Liver (tissue), 3 donors: ENCODE measurements around the gene TRH.

Source experiments
- ATF3 ChIP-seq: IDR thresholded peaks from 2 replicates; pipeline ENCODE4 v1.6.1; 2016; ENCODE audit warnings: antibody characterized with exemption
- CTCF ChIP-seq: fragments of 150-350 bp; IDR thresholded peaks from 2 replicates; pipeline ENCODE4 v1.5.1; 2017; ENCODE audit warnings: improper control_type of control experiment, low read depth, low read length; ENCODE audit not compliant: missing input control
- EGR1 ChIP-seq, 2 donors: IDR thresholded peaks; 2 replicates each; pipeline ENCODE4 v1.6.1; 2016 to 2018; ENCODE audit warnings: antibody characterized with exemption in 2 of 2, low read depth in 2 of 2
- HNF4G ChIP-seq: IDR thresholded peaks from 2 replicates; pipeline ENCODE4 v1.6.1; 2016; ENCODE audit warnings: antibody characterized with exemption
- JUND ChIP-seq, 2 donors: IDR thresholded peaks; 2 replicates each; pipeline ENCODE4 v1.6.1; 2016; ENCODE audit warnings: antibody characterized with exemption in 2 of 2
- MAX ChIP-seq: IDR thresholded peaks from 2 replicates; pipeline ENCODE4 v1.6.1; 2016; ENCODE audit warnings: antibody characterized with exemption
- NR2F2 ChIP-seq: IDR thresholded peaks from 2 replicates; pipeline ENCODE4 v1.6.1; 2016; ENCODE audit warnings: antibody characterized with exemption
- RAD21 ChIP-seq, 2 donors: IDR thresholded peaks; 2 replicates each; pipeline ENCODE4 v1.6.1; 2016; ENCODE audit warnings: antibody characterized with exemption in 2 of 2, mild to moderate bottlenecking in 2 of 2
- REST ChIP-seq: IDR thresholded peaks from 2 replicates; pipeline ENCODE4 v1.6.1; 2016; ENCODE audit warnings: antibody characterized with exemption, mild to moderate bottlenecking
- RXRA ChIP-seq, 2 donors: IDR thresholded peaks; 2 replicates each; pipeline ENCODE4 v1.6.1; 2017 to 2018; ENCODE audit warnings: antibody characterized with exemption in 2 of 2, mild to moderate bottlenecking in 1 of 2
- SP1 ChIP-seq: IDR thresholded peaks from 2 replicates; pipeline ENCODE4 v1.6.1; 2018; ENCODE audit warnings: antibody characterized with exemption, mild to moderate bottlenecking
- TAF1 ChIP-seq: conservative IDR thresholded peaks from 2 replicates; pipeline ENCODE4 v1.6.1; 2016; ENCODE audit warnings: antibody characterized with exemption, mild to moderate bottlenecking
- YY1 ChIP-seq: IDR thresholded peaks from 2 replicates; pipeline ENCODE4 v1.6.1; 2016; ENCODE audit warnings: antibody characterized with exemption, mild to moderate bottlenecking
- ZBTB33 ChIP-seq: IDR thresholded peaks from 2 replicates; pipeline ENCODE4 v1.6.1; 2016; ENCODE audit warnings: antibody characterized with exemption
- donor health status: healthy.
- donor health status: healthy.

- TF ChIP-seq YY1 (no peak), MAX (no peak), CTCF (no peak), RAD21 (IDR thresholded peaks at IDR 0.05) (no peak), TAF1 (no peak), REST (no peak), NR2F2 (no peak), ATF3 (no peak), RXRA (IDR thresholded peaks at IDR 0.05) (no peak), JUND (IDR thresholded peaks at IDR 0.05) (no peak), EGR1 (IDR thresholded peaks at IDR 0.05; ENCODE audit: low read depth in 2 of 2) (no peak), ZBTB33 (no peak), SP1 (no peak), HNF4G (no peak)
These were observed 18.3 kb downstream of the TRH start for GRCh38 chr3:129992781-129993180.
